ENCODE data around the gene ATP6V1F. TPM values are rescaled to one million over a fixed set of nuclear protein-coding genes. Genes with fewer than 3 reads are reported as not detected.

ATP6V1F gene
- total RNA-seq, 1 donor from 2014 or later: 133 TPM

DNA sequence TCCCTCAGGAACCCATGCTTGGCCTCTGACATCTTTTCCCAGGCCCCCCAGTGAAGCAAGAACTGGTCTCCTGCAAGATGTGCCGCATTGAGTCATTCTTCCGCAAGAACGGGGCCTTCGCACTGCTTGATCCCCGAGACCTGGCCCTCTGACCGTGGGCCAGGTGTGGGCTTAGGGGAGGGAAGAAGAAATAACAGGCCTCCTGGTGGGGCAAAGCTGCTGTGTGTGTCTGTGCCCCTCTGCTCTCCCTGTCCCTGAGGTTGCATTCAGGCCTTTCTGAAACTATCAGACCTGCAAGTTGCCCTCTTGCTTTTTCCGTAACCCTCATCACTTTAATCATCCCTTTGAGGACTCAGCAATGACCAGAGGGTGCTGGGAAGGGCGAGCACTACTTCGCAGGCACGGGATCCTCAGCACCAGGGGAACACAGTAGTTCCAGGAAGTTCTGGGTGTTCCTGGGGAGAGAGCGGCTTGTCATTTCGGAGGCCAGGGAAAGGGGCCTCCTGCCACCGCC is 6.0 kb downstream of the ATP6V1F start:
- Mint-ChIP-seq H3K4me3 (ENCODE audit: unreplicated experiment) (peak overlapping the region; percentile 73), H3K27me3 (ENCODE audit: unreplicated experiment) (peaks cover 13% of the 10 kb centered on the region), H3K36me3 (ENCODE audit: unreplicated experiment) (no peaks in the 10 kb centered on the region), H3K27ac (ENCODE audit: unreplicated experiment) (no peak overlapping the region), H3K9me3 (ENCODE audit: unreplicated experiment) (peaks cover 8% of the 10 kb centered on the region), H3K4me1 (ENCODE audit: low read depth, unreplicated experiment) (peaks cover 10% of the 10 kb centered on the region)
- TF ChIP-seq, protein P1, sequence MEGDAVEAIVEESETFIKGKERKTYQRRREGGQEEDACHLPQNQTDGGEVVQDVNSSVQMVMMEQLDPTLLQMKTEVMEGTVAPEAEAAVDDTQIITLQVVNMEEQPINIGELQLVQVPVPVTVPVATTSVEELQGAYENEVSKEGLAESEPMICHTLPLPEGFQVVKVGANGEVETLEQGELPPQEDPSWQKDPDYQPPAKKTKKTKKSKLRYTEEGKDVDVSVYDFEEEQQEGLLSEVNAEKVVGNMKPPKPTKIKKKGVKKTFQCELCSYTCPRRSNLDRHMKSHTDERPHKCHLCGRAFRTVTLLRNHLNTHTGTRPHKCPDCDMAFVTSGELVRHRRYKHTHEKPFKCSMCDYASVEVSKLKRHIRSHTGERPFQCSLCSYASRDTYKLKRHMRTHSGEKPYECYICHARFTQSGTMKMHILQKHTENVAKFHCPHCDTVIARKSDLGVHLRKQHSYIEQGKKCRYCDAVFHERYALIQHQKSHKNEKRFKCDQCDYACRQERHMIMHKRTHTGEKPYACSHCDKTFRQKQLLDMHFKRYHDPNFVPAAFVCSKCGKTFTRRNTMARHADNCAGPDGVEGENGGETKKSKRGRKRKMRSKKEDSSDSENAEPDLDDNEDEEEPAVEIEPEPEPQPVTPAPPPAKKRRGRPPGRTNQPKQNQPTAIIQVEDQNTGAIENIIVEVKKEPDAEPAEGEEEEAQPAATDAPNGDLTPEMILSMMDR (IDR thresholded peaks at IDR 0.05; ENCODE audit: partially characterized antibody, unreplicated experiment): no peak
- DNase-seq: no peak

DNA sequence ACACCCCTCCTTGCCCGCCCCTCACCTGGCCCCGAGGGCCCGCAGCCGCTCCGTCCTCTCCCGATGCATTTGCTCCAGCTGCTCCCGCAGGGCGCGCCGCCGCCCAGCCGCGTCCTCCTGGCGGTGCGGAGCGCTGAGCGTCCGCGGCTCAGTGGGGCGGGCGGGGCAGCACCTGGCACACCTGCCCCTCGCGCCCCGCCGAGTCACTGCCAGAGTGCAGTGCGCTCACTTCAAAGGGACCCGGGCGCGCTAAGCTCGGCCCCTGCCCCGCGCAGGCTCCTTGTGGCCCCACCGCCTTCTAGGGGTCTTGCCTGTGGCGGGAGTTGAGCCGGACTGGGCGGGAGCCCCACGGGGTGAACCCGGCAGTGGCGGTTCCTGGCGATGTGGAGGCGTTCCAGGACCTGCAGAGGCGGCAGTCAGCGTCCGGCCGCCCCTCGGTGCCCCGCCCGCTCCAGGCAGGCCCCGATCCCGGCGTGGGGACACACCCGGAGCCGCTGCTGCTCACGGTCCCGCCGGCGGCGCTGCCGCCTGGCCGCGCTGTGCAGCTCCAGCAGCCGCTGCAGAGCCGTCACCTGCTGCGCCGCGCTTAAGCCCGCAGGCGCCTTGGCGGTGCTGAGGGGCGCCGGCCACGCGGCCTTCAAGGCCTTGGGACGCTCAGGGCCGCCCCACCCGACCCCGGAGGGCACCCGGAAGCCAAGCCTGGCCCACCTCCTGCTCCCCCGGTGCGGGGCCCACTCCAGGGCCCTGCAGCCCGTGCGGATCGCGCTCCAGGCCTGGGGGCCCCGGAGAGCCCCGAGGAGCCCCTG is 6.7 kb downstream of the ATP6V1F start:
- TF ChIP-seq, protein P1 (IDR thresholded peaks at IDR 0.05; ENCODE audit: partially characterized antibody, unreplicated experiment): no peak
- DNase-seq: peak; percentile 71
- H3K4me1 Mint-ChIP-seq (ENCODE audit: low read depth, unreplicated experiment): peaks cover 8% of the 10 kb centered on the region
- H3K27ac Mint-ChIP-seq (ENCODE audit: unreplicated experiment): no peak overlapping the region
- H3K9me3 Mint-ChIP-seq (ENCODE audit: unreplicated experiment): peaks cover 8% of the 10 kb centered on the region
- H3K4me3 Mint-ChIP-seq (ENCODE audit: unreplicated experiment): peak overlapping the region; percentile 73
- no peaks in the 10 kb centered on the region for H3K36me3 Mint-ChIP-seq (ENCODE audit: unreplicated experiment)
- peaks cover 12% of the 10 kb centered on the region for H3K27me3 Mint-ChIP-seq (ENCODE audit: unreplicated experiment)

DNA sequence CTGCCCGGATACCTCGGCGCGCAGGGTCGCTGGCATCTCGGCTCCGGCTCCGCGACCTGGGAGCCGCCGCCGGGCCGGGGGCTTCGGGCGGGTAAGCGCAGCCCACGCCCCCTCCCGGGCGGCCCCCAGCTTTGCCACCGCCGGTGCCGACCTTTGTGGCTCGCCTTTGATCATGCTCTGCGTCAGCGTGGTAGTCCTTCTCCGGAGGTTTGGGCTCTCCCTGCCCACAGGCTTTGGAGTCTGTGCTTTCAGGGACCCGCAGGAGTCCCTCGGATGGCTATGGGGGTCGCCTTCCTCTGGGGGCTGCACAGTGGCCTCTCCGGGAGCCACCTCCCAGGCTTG is 7.3 kb downstream of the ATP6V1F start:
- H3K4me3 Mint-ChIP-seq (ENCODE audit: unreplicated experiment): peak overlapping the region; percentile 84
- H3K4me1 Mint-ChIP-seq (ENCODE audit: low read depth, unreplicated experiment): peaks cover 8% of the 10 kb centered on the region
- DNase-seq: no peak
- H3K36me3 Mint-ChIP-seq (ENCODE audit: unreplicated experiment): no peaks in the 10 kb centered on the region
- H3K27ac Mint-ChIP-seq (ENCODE audit: unreplicated experiment): no peak overlapping the region
- H3K27me3 Mint-ChIP-seq (ENCODE audit: unreplicated experiment): peaks cover 12% of the 10 kb centered on the region
- TF ChIP-seq, protein P1 (IDR thresholded peaks at IDR 0.05; ENCODE audit: partially characterized antibody, unreplicated experiment): no peak
- peaks cover 8% of the 10 kb centered on the region for H3K9me3 Mint-ChIP-seq (ENCODE audit: unreplicated experiment)

DNA sequence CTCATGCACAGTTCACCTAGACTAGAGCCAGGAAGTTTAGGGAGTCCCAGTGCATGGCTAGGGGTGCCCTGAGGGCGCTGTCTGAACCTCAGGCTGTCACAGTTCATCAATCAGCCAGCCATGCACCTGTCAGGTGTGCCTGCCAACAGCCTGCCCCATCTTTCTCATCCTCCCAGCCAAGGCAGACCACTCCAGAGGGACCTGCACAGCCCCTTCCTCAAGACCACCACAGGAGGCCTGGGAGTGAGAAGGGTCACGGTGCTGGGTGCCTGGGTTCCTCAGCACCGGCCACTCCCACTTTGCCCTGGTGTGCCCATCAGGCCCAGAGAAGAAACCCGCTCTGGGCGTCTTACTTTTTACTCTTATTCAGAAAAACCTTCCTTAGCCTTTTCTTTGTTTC is 8.4 kb downstream of the ATP6V1F start:
- no peak overlapping the region for H3K4me3 Mint-ChIP-seq (ENCODE audit: unreplicated experiment)

More for the DNA sequence above, 8.4 kb downstream of the ATP6V1F start:
- H3K9me3 Mint-ChIP-seq (ENCODE audit: unreplicated experiment): peaks cover 8% of the 10 kb centered on the region
- TF ChIP-seq, protein P1 (IDR thresholded peaks at IDR 0.05; ENCODE audit: partially characterized antibody, unreplicated experiment): no peak
- H3K27ac Mint-ChIP-seq (ENCODE audit: unreplicated experiment): no peak overlapping the region
- H3K4me1 Mint-ChIP-seq (ENCODE audit: low read depth, unreplicated experiment): peaks cover 8% of the 10 kb centered on the region
- no peaks in the 10 kb centered on the region for H3K36me3 Mint-ChIP-seq (ENCODE audit: unreplicated experiment)
- peaks cover 14% of the 10 kb centered on the region for H3K27me3 Mint-ChIP-seq (ENCODE audit: unreplicated experiment)
- no peak for DNase-seq
